GM12878 (cell line): ENCODE data around the gene RAF1. TPM values are rescaled to one million over a fixed set of nuclear protein-coding genes. Genes with fewer than 3 reads are reported as not detected.

ENCODE experiments used
- ATF7 ChIP-seq: fragments of 450-650 bp; IDR thresholded peaks from 2 replicates; pipeline ENCODE4 v1.6.1; 2016; ENCODE audit warnings: low read depth, mild to moderate bottlenecking
- BCL11A ChIP-seq: IDR thresholded peaks from 2 replicates; pipeline ENCODE4 v1.6.1; 2011; ENCODE audit warnings: low read depth, low read length
- BMI1 ChIP-seq: fragments of 450-650 bp; IDR thresholded peaks from 2 replicates; pipeline ENCODE4 v1.6.1; 2016; ENCODE audit warnings: mild to moderate bottlenecking, moderate library complexity, borderline replicate concordance
- CBFB ChIP-seq: IDR thresholded peaks from 2 replicates; pipeline ENCODE4 v1.6.1; 2016; ENCODE audit warnings: antibody characterized with exemption, low read depth
- CREB1 ChIP-seq: IDR thresholded peaks from 2 replicates; pipeline ENCODE4 v1.6.1; 2012; ENCODE audit warnings: low read depth, mild to moderate bottlenecking, inconsistent platforms
- EGR1 ChIP-seq, 2 experiments: IDR thresholded peaks; 1 replicate in 1 of 2; 2 replicates in 1 of 2; pipeline ENCODE4 v1.6.1; 2011 to 2012; ENCODE audit warnings: low read depth in 2 of 2, low read length in 2 of 2, borderline replicate concordance in 1 of 2, mild to moderate bottlenecking in 1 of 2, moderate library complexity in 1 of 2
- FOXK2 ChIP-seq: fragments of 450-650 bp; IDR thresholded peaks from 2 replicates; pipeline ENCODE4 v1.6.1; 2017; ENCODE audit warnings: mild to moderate bottlenecking, moderate library complexity
- IRF4 ChIP-seq: IDR thresholded peaks from 2 replicates; pipeline ENCODE4 v1.6.1; 2011; ENCODE audit warnings: low read depth, low read length
- NBN ChIP-seq: fragments of 450-650 bp; IDR thresholded peaks from 2 replicates; pipeline ENCODE4 v1.6.1; 2016
- NFXL1 ChIP-seq: fragments of 450-650 bp; IDR thresholded peaks from 2 replicates; pipeline ENCODE4 v1.6.1; 2017; ENCODE audit warnings: antibody characterized with exemption, mild to moderate bottlenecking, borderline replicate concordance
- NFYB ChIP-seq: IDR thresholded peaks from 2 replicates; pipeline ENCODE4 v1.6.1; 2011; ENCODE audit warnings: low read depth, mild to moderate bottlenecking, low read length, improper control_type of control experiment, moderate library complexity; ENCODE audit not compliant: insufficient read depth
- RAD51 ChIP-seq: fragments of 450-650 bp; IDR thresholded peaks from 2 replicates; pipeline ENCODE4 v1.6.1; 2016; ENCODE audit warnings: moderate library complexity, mild to moderate bottlenecking, inconsistent platforms
- RFX5 ChIP-seq: IDR thresholded peaks from 2 replicates; pipeline ENCODE4 v1.6.1; 2011; ENCODE audit warnings: low read depth, low read length, improper control_type of control experiment
- SMAD1 ChIP-seq: fragments of 450-650 bp; IDR thresholded peaks from 2 replicates; pipeline ENCODE4 v1.6.1; 2018; ENCODE audit warnings: mild to moderate bottlenecking, low read depth; ENCODE audit not compliant: partially characterized antibody
- SP1 ChIP-seq: IDR thresholded peaks from one replicate; pipeline ENCODE4 v1.6.1; 2011; ENCODE audit warnings: low read depth, low read length
- SUZ12 ChIP-seq: fragments of 200-600 bp; sonication (generic); IDR thresholded peaks from one replicate; pipeline ENCODE4 v1.6.1; 2018; ENCODE audit warnings: antibody characterized with exemption, mild to moderate bottlenecking; ENCODE audit not compliant: unreplicated experiment
- TCF12 ChIP-seq: IDR thresholded peaks from 2 replicates; pipeline ENCODE4 v1.6.1; 2011; ENCODE audit warnings: low read depth, mild to moderate bottlenecking, low read length
- YY1 ChIP-seq: IDR thresholded peaks from 2 replicates; pipeline ENCODE4 v1.6.1; 2011; ENCODE audit warnings: low read depth, mild to moderate bottlenecking, low read length
- ZNF207 ChIP-seq: fragments of 450-650 bp; IDR thresholded peaks from 2 replicates; pipeline ENCODE4 v1.6.1; 2014; ENCODE audit warnings: antibody characterized with exemption, mild to moderate bottlenecking, borderline replicate concordance
- ZSCAN29 ChIP-seq: fragments of 450-650 bp; IDR thresholded peaks from 2 replicates; pipeline ENCODE4 v1.6.1; 2017; ENCODE audit warnings: mild to moderate bottlenecking, moderate library complexity
- polyA plus RNA-seq, 11 experiments: library from polyadenylated mRNA; depleted of rRNA in 4 of 11; unstranded in 6 of 11; stranded (reverse) in 5 of 11; fragments of >200 nt; fragmentation: Nextera tagmentation in 4 of 11; fragmentation: Illumina TruSeq in 1 of 11; extraction: Ambion mirVana in 4 of 11; extraction: Trizol in 1 of 11; gene quantifications; 1 replicate in 1 of 11; 2 replicates in 10 of 11; pipeline versions ENCODE4 v1.2.1 to v1.2.3, GENCODE V29; 2011 to 2016; ENCODE audit warnings: inconsistent platforms in 2 of 11, missing spikeins in 2 of 11, low read depth in 1 of 11
- total RNA-seq, 4 experiments: library from RNA; depleted of rRNA in 3 of 4; stranded (reverse); fragments of >200 nt in 3 of 4; fragmentation: Illumina TruSeq in 1 of 4; extraction: Trizol in 1 of 4; gene quantifications; 2 replicates each; pipeline versions ENCODE4 v1.2.1 to v1.2.3, GENCODE V29; 2013 to 2021
- TF ChIP-seq, protein P1 (sequence below): fragments of 450-650 bp; IDR thresholded peaks from 2 replicates; pipeline ENCODE4 v1.6.1; 2016; ENCODE audit warnings: mild to moderate bottlenecking
- TF ChIP-seq, protein P2 (sequence below): IDR thresholded peaks from 2 replicates; pipeline ENCODE4 v1.6.1; 2011; ENCODE audit warnings: borderline replicate concordance, low read depth, mild to moderate bottlenecking, moderate library complexity, low read length; ENCODE audit not compliant: insufficient read depth, poor library complexity, severe bottlenecking
- TF ChIP-seq, protein P3 (sequence below): fragments of 150-350 bp; IDR thresholded peaks from 2 replicates; pipeline ENCODE4 v1.6.1; 2016; ENCODE audit warnings: low read depth, low read length
- TF ChIP-seq, protein P4 (sequence below): fragments of 150-350 bp; IDR thresholded peaks from 2 replicates; pipeline ENCODE4 v1.6.1; 2014; ENCODE audit warnings: mild to moderate bottlenecking, low read depth, low read length

Gene RAF1
- total and polyA plus RNA-seq, 10 of the 15 experiments (the other 5 are each of a cell fraction or from before 2014, with no cell fraction given): 20.4 to 151 (median 77.8) TPM

DNA sequence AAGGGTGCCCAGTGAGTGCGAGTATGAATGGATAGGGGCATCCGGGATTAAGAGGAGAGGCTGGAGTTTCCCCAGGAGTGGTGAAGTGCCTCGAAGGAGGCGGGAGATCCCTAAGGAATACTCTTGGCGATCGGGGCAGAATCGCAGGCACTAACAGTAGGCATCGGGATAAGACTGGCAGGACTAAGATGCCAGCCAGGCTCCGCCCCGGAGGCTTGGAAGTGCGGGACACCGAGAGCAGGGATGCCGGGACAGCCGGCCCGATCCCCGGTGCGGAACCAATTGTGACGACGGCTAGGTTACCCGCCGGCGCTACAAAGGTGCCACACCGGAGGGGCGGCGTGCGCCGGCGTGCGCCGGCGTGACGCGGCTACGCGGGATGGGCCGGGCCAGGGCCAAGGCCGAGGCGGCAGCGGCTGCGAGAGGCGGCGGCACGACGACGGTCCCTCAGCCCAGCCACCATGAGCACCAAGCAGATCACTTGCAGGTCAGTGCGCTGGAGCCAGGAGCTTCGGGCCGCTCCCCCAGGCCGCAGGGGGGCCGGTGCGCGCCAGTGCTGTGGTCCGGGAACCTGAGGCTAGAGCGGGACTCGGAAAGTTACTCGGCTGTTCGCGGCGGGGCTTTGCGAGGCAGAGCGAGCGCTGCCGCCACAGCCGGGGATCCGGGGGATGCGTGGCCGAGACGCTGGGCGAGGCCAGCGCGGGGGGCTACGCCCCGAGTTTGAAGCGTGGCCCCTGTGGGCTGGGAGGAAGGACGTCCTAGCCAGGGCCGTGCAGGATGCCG is 107.0 kb downstream of the RAF1 start, which contains the start of gene MKRN2 (continued):
- TF ChIP-seq EGR1 (IDR thresholded peaks at IDR 0.05; ENCODE audit: borderline replicate concordance in 1 of 2, low read depth in 2 of 2, low read length in 2 of 2) (peak; percentile 71 to 94; a peak in 2 of 3 replicates), RAD51 (no peak), SMAD1 (no peak), BMI1 (no peak), ZSCAN29 (peak; percentile 77), ZNF207 (peak; percentile 88; the same call in 1 of the 2 replicates), IRF4 (no peak), SP1 (peak; percentile 77), FOXK2 (no peak), CREB1 (peak; percentile 83), ATF7 (no peak), BCL11A (no peak), TCF12 (peak; percentile 40; the same call in 1 of the 2 replicates), NBN (peak; percentile 84; the same call in 1 of the 2 replicates), CBFB (0 out of 2 replicates have a peak, but pooled peaks have one; percentile 19), RFX5 (no peak), YY1 (peak; percentile 88), NFYB (no peak), NFXL1 (no peak), SUZ12 (no peak)
- TF ChIP-seq, protein P1, sequence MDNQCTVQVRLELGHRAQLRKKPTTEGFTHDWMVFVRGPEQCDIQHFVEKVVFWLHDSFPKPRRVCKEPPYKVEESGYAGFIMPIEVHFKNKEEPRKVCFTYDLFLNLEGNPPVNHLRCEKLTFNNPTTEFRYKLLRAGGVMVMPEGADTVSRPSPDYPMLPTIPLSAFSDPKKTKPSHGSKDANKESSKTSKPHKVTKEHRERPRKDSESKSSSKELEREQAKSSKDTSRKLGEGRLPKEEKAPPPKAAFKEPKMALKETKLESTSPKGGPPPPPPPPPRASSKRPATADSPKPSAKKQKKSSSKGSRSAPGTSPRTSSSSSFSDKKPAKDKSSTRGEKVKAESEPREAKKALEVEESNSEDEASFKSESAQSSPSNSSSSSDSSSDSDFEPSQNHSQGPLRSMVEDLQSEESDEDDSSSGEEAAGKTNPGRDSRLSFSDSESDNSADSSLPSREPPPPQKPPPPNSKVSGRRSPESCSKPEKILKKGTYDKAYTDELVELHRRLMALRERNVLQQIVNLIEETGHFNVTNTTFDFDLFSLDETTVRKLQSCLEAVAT: 0 out of 2 replicates have a peak, but pooled peaks have one; percentile 31
- TF ChIP-seq, protein P2, sequence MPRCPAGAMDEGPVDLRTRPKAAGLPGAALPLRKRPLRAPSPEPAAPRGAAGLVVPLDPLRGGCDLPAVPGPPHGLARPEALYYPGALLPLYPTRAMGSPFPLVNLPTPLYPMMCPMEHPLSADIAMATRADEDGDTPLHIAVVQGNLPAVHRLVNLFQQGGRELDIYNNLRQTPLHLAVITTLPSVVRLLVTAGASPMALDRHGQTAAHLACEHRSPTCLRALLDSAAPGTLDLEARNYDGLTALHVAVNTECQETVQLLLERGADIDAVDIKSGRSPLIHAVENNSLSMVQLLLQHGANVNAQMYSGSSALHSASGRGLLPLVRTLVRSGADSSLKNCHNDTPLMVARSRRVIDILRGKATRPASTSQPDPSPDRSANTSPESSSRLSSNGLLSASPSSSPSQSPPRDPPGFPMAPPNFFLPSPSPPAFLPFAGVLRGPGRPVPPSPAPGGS: peak; percentile 54
- TF ChIP-seq, protein P3, sequence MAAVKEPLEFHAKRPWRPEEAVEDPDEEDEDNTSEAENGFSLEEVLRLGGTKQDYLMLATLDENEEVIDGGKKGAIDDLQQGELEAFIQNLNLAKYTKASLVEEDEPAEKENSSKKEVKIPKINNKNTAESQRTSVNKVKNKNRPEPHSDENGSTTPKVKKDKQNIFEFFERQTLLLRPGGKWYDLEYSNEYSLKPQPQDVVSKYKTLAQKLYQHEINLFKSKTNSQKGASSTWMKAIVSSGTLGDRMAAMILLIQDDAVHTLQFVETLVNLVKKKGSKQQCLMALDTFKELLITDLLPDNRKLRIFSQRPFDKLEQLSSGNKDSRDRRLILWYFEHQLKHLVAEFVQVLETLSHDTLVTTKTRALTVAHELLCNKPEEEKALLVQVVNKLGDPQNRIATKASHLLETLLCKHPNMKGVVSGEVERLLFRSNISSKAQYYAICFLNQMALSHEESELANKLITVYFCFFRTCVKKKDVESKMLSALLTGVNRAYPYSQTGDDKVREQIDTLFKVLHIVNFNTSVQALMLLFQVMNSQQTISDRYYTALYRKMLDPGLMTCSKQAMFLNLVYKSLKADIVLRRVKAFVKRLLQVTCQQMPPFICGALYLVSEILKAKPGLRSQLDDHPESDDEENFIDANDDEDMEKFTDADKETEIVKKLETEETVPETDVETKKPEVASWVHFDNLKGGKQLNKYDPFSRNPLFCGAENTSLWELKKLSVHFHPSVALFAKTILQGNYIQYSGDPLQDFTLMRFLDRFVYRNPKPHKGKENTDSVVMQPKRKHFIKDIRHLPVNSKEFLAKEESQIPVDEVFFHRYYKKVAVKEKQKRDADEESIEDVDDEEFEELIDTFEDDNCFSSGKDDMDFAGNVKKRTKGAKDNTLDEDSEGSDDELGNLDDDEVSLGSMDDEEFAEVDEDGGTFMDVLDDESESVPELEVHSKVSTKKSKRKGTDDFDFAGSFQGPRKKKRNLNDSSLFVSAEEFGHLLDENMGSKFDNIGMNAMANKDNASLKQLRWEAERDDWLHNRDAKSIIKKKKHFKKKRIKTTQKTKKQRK: 0 out of 2 replicates have a peak, but pooled peaks have one; percentile 7
- TF ChIP-seq, protein P4, sequence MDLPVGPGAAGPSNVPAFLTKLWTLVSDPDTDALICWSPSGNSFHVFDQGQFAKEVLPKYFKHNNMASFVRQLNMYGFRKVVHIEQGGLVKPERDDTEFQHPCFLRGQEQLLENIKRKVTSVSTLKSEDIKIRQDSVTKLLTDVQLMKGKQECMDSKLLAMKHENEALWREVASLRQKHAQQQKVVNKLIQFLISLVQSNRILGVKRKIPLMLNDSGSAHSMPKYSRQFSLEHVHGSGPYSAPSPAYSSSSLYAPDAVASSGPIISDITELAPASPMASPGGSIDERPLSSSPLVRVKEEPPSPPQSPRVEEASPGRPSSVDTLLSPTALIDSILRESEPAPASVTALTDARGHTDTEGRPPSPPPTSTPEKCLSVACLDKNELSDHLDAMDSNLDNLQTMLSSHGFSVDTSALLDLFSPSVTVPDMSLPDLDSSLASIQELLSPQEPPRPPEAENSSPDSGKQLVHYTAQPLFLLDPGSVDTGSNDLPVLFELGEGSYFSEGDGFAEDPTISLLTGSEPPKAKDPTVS: 0 out of 2 replicates have a peak, but pooled peaks have one; percentile 29
